HepG2 (cell line): ENCODE results near the gene CBX7. TPM values are rescaled to one million over a fixed set of nuclear protein-coding genes. Genes with fewer than 3 reads are reported as not detected.

Source experiments
- CENPT ChIP-seq: sonication (generic); formaldehyde crosslinking; IDR thresholded peaks from 2 replicates; pipeline ENCODE4 v1.8.0; 2022; ENCODE audit warnings: low read depth, mild to moderate bottlenecking, moderate library complexity, missing genetic modification reagents
- HOMEZ ChIP-seq: IDR thresholded peaks from 2 replicates; pipeline ENCODE4 v1.6.1; 2016; ENCODE audit warnings: low read depth
- HOXA5 ChIP-seq: sonication (generic); formaldehyde crosslinking; IDR thresholded peaks from 2 replicates; pipeline ENCODE4 v1.4.0; 2020; ENCODE audit warnings: missing genetic modification reagents
- HOXA9 ChIP-seq: sonication (generic); formaldehyde crosslinking; IDR thresholded peaks from 2 replicates; pipeline ENCODE4 v1.8.1; 2022; ENCODE audit warnings: missing genetic modification reagents, mild to moderate bottlenecking, moderate library complexity, borderline replicate concordance
- HOXD1 ChIP-seq: sonication (generic); formaldehyde crosslinking; IDR thresholded peaks from 2 replicates; pipeline ENCODE4 v1.5.0; 2020; ENCODE audit warnings: missing genetic modification reagents
- KLF15 ChIP-seq: sonication (generic); formaldehyde crosslinking; IDR thresholded peaks from 2 replicates; pipeline ENCODE4 v1.8.1; 2023; ENCODE audit warnings: borderline replicate concordance, mild to moderate bottlenecking, inconsistent platforms, missing genetic modification reagents, mixed read lengths
- PAF1 ChIP-seq: IDR thresholded peaks from 2 replicates; pipeline ENCODE4 v1.6.1; 2016; ENCODE audit warnings: missing genetic modification reagents, missing compliant biosample characterization
- PBX2 ChIP-seq: IDR thresholded peaks from 2 replicates; pipeline ENCODE4 v1.6.1; 2016; ENCODE audit warnings: control low read depth
- PRMT3 ChIP-seq: sonication (generic); formaldehyde crosslinking; IDR thresholded peaks from 2 replicates; pipeline ENCODE4 v1.8.1; 2022; ENCODE audit warnings: low read depth, mild to moderate bottlenecking, moderate library complexity, missing genetic modification reagents, borderline replicate concordance
- REPIN1 ChIP-seq: sonication (generic); formaldehyde crosslinking; IDR thresholded peaks from 2 replicates; pipeline ENCODE4 v1.8.0; 2022; ENCODE audit warnings: missing genetic modification reagents, low read depth, mild to moderate bottlenecking, borderline replicate concordance
- SAP130 ChIP-seq: IDR thresholded peaks from 2 replicates; pipeline ENCODE4 v1.6.1; 2016; ENCODE audit warnings: low read depth
- SOX5 ChIP-seq: IDR thresholded peaks from 2 replicates; pipeline ENCODE4 v1.6.1; 2016; ENCODE audit warnings: borderline replicate concordance
- SOX6 ChIP-seq, 2 experiments: fragments of 450-650 bp in 1 of 2; sonication (generic) in 1 of 2; formaldehyde crosslinking in 1 of 2; IDR thresholded peaks; 2 replicates each; pipeline versions ENCODE4 v1.4.0 to v1.6.1; 2017 to 2020; ENCODE audit warnings: antibody characterized with exemption in 1 of 2, mild to moderate bottlenecking in 1 of 2, missing genetic modification reagents in 1 of 2
- SRF ChIP-seq: IDR thresholded peaks from 2 replicates; pipeline ENCODE4 v1.6.1; 2011; ENCODE audit warnings: mild to moderate bottlenecking, low read depth, low read length, moderate library complexity
- ZFAT ChIP-seq: sonication (generic); formaldehyde crosslinking; conservative IDR thresholded peaks from 2 replicates; pipeline ENCODE4 v1.8.1; 2023; ENCODE audit warnings: missing genetic modification reagents, inconsistent platforms
- ZNF550 ChIP-seq: sonication (generic); formaldehyde crosslinking; IDR thresholded peaks from 2 replicates; pipeline ENCODE4 v1.4.0; 2020; ENCODE audit warnings: mild to moderate bottlenecking, missing genetic modification reagents, borderline replicate concordance
- ZNF629 ChIP-seq: sonication (generic); formaldehyde crosslinking; conservative IDR thresholded peaks from 2 replicates; pipeline ENCODE4 v1.5.0; 2020; ENCODE audit warnings: missing genetic modification reagents
- polyA plus RNA-seq, 8 experiments: library from polyadenylated mRNA; depleted of rRNA in 3 of 8; stranded (reverse) in 7 of 8; unstranded in 1 of 8; fragments of >200 nt; fragmentation: Illumina TruSeq in 4 of 8; extraction: Trizol in 4 of 8; gene quantifications; 2 replicates each; pipeline versions ENCODE4 v1.2.1 to v1.2.3, GENCODE V29; 2011 to 2016; ENCODE audit warnings: low read depth in 4 of 8, missing spikeins in 1 of 8, mixed read lengths in 1 of 8; ENCODE audit not compliant: insufficient read depth in 1 of 8
- total RNA-seq, 5 experiments: library from RNA; depleted of rRNA; stranded (reverse); fragments of >200 nt; fragmentation: Illumina TruSeq; extraction: Trizol; gene quantifications; 2 replicates each; pipeline ENCODE4 v1.2.3, GENCODE V29; 2016; ENCODE audit warnings: low read depth in 1 of 5

CBX7 gene
- total and polyA plus RNA-seq, 2 of the 13 experiments (the other 11 are each of a cell fraction or from before 2014, with no cell fraction given), result 0.35 to 4.9 TPM

- TF ChIP-seq REPIN1 (CRISPR knock-in tag), result no peak
- TF ChIP-seq ZNF629 (CRISPR knock-in tag), result no peak
- TF ChIP-seq SAP130 (CRISPR knock-in tag), result 0 out of 2 replicates have a peak, but pooled peaks have one; percentile 25
- peak; percentile 80 for TF ChIP-seq SOX5 (CRISPR knock-in tag)
- TF ChIP-seq ZNF550, result no peak
- TF ChIP-seq KLF15, result no peak
- no peak for TF ChIP-seq CENPT (CRISPR knock-in tag)
- TF ChIP-seq SOX6 (IDR thresholded peaks at IDR 0.05), result no peak
- TF ChIP-seq SOX6 (CRISPR knock-in tag; IDR thresholded peaks at IDR 0.05), result peak; percentile 66
- no peak for TF ChIP-seq HOMEZ (CRISPR knock-in tag)
- TF ChIP-seq HOXA9 (CRISPR knock-in tag), result peak; percentile 91; the same call in 1 of the 2 replicates
- TF ChIP-seq HOXD1 (CRISPR knock-in tag), result peak; percentile 95
- TF ChIP-seq PAF1 (CRISPR knock-in tag), result no peak
- peak; percentile 66 for TF ChIP-seq PBX2 (CRISPR knock-in tag)
- TF ChIP-seq PRMT3, result no peak
- TF ChIP-seq ZFAT (CRISPR knock-in tag), result peak; percentile 84; the same call in 1 of the 2 replicates
- 0 out of 2 replicates have a peak, but pooled peaks have one; percentile 1 for TF ChIP-seq SRF
- peak; percentile 96 for TF ChIP-seq HOXA5 (CRISPR knock-in tag)
Measured at GRCh38 chr22:39110631-39111561, 41.6 kb downstream of the CBX7 start (continued).
